Measurements from ENCODE around the gene PPP6C.
"Not testable (repeated sequence)": the region's sequence is repeated elsewhere in the genome, so short reads cannot be mapped to it uniquely, and the experiment has no call there.

PPP6C gene

DNA sequence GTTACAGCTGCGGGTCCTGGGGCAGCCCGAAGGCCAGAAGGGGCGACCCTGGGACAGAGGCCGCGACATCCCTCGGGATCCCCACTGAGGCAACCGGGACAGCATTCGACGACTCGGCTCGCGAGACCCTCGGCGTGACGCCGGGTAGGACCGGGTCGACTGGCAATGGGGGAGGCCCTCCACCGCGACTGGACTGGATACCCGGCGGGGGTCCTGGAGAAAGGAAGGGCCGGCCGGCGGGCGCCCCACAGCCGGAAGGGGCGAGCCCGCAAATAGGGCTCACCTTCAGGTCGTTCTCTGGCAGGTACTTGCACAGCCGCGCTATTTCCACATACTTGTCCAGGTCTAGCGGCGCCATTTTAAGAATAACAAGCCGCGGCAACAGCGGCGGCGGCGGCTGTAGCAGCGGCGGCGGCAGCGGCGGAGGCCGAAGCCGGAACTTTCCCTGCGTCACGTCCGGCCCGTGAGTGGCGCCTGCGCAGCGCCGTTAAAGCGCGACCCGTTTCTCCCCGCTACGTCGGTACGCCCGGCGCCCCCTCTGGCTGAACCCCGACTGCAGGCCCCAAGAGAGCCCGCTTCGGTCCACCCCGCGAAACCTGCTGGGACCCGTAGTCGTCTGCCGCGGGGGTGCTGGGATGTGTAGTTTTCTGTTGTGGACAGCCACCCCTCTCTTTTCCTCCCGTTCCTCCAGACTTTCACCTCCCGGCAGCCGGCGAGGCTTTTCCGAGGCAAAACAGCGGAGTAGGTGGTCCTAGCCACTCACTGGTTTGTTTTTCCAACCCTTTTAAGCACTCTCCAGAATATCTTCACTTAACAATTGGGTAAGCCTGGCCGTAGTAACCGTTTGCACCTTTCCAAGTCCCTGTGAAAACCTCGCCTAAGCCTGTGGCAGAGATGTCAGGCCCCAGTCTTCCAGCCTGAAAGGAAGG, at the start of gene PPP6C:
Gene PPP6C, minus strand, starts transcription at position 443 of the 929 bp plus-strand sequence. Its CDS starts 85 bp downstream, at position 358.
- Histone ChIP-seq H3K27ac (peak within 1 kb of the TSS; percentile 83 to 99 (median 95)), H3K4me3 (peak within 1 kb of the TSS; percentile 84 to 100 (median 90))

GRCh38 chr9:125238915-125239446, 49.4 kb upstream of the PPP6C start:
- peak overlapping the region in 6 of 7 experiments; percentile 72 to 91 (median 82) for H3K4me3 ChIP-seq
- no peak overlapping the region for H3K27ac ChIP-seq

DNA sequence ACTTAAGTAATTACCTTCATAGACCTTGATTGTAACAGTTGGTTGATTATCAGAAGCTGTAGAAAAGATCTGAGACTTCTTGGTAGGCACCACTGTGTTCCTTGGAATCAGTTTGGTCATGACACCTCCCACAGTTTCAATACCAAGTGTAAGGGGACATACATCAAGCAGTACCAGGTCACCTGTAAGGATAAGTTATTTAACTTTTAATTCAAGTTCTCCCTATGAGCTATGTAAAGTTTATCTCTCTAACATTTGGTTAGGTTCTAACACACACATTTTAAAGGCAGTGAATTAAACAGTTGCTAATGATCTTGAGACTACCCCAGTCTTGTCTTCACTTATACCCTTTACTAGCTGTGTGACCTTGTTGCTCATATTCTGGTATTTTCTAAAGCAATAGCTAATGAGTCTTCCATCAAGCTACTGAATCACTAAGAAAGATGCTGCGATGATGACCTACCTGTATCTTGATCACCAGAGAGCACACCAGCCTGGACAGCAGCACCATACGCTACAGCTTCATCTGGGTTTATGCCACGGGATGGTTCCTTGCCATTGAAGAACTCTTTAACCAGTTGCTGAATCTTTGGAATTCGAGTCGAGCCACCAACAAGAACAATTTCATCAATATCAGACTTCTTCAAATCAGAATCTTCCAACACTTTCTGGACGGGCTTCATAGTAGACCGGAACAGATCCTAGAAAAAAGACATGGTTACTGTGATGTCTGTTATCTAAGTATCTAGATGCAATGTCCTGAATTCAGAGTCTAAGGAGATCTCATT, 48.7 kb upstream of the PPP6C start:
- Histone ChIP-seq H3K27ac (peak overlapping the region in 2 of 21 experiments; percentile 4 to 62), H3K4me3 (peak overlapping the region in 3 of 7 experiments; percentile 85 to 91 (median 85))

GRCh38 chr9:125236520-125237159, 47.0 kb upstream of the PPP6C start:
- not testable (repeated sequence) for H3K4me3 ChIP-seq, H3K27ac ChIP-seq

GRCh38 chr9:125235804-125236519, 46.4 kb upstream of the PPP6C start:
- no peak overlapping the region for H3K27ac ChIP-seq
- no peak overlapping the region for H3K4me3 ChIP-seq

GRCh38 chr9:125234099-125234498, 44.5 kb upstream of the PPP6C start:
- not testable (repeated sequence) for H3K4me3 ChIP-seq, H3K27ac ChIP-seq

GRCh38 chr9:125233678-125234077, 44.1 kb upstream of the PPP6C start:
- Histone ChIP-seq H3K27ac (no peak overlapping the region), H3K4me3 (no peak overlapping the region)

DNA sequence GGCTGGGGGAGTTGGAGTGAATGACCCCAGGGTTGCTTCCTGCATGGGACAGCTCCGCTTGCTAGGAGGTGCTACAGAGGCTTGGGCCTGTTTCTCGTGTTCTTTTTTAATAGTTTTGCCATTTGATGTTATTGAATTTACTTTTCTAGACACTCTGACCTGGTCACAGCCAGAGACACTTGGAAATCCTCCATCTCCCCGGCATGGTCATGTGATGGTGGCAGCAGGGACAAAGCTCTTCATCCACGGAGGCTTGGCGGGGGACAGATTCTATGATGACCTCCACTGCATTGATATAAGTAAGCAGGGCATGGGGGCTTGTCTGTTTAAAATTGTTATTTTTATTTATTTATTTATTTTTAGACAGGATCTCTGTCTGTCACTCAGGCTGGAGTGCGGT, 38.2 kb upstream of the PPP6C start:
- Histone ChIP-seq H3K4me3 (no peak overlapping the region), H3K27ac (no peak overlapping the region)

- not testable (repeated sequence) for H3K27ac ChIP-seq, H3K4me3 ChIP-seq
These were observed 35.3 kb upstream of the PPP6C start for GRCh38 chr9:125224858-125225257.

GRCh38 chr9:125218621-125219020, 29.0 kb upstream of the PPP6C start:
- Histone ChIP-seq H3K27ac (no peak overlapping the region), H3K4me3 (no peak overlapping the region)

DNA sequence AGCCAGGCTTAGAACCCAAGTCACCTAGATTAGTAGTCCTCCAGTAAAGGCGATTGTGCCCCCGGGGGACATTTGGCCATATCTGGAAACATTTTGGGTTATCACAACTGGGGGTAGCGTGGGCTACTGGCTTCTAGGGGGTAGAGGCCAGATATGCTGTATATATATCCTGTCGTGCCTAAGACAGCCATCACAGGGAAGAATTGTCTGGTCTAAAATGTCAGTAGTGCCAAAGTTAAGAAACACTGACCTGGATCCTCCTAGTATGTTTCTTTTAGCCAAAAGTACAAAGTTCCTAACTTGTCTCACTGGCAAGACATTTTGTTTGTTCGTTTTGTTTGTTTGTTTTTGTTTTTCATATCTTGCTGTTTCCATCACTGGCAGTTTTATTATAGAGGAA, 24.6 kb upstream of the PPP6C start:
- H3K27ac ChIP-seq: no peak overlapping the region
- no peak overlapping the region for H3K4me3 ChIP-seq

- H3K4me3 ChIP-seq: no peak overlapping the region
These were observed 14.9 kb upstream of the PPP6C start for GRCh38 chr9:125204477-125204876.

GRCh38 chr9:125202846-125203618, 13.4 kb upstream of the PPP6C start:
- H3K4me3 ChIP-seq: no peak overlapping the region
- no peak overlapping the region for H3K27ac ChIP-seq

More at GRCh38 chr9:125204477-125204876, 14.9 kb upstream of the PPP6C start:
- H3K27ac ChIP-seq: no peak overlapping the region

GRCh38 chr9:125200216-125201047, 10.8 kb upstream of the PPP6C start, which contains the start of gene RABEPK:
Gene RABEPK, plus strand, starts transcription at chr9:125200542. Its CDS starts 2,472 bp downstream, at chr9:125203014.
- Histone ChIP-seq H3K4me3 (peak within 1 kb of the TSS; percentile 55 to 89 (median 67)), H3K27ac (peak within 1 kb of the TSS; percentile 52 to 96 (median 90))

- not testable (repeated sequence) for H3K4me3 ChIP-seq
- peak overlapping the region in 4 of 21 experiments; percentile 11 to 80 (median 72) for H3K27ac ChIP-seq
These were observed 6.0 kb upstream of the PPP6C start for GRCh38 chr9:125195591-125195990.

GRCh38 chr9:125194466-125194865, 4.9 kb upstream of the PPP6C start:
- peak overlapping the region in 4 of 21 experiments; percentile 11 to 71 (median 66) for H3K27ac ChIP-seq
- not testable (repeated sequence) for H3K4me3 ChIP-seq

- H3K27ac ChIP-seq: peak overlapping the region in 20 of 21 experiments; percentile 83 to 99 (median 95)
- H3K4me3 ChIP-seq: peak overlapping the region; percentile 84 to 100 (median 90)
These were observed 778 bp upstream of the PPP6C start for GRCh38 chr9:125190361-125190801.
